Activated naive CD8-positive, alpha-beta T cell treated with anti-CD3 and anti-CD28 coated beads, Interleukin-2, amount 50 U/mL, for 24 hours (primary cell): ENCODE results near the gene SLC2A8.

Source experiments
- ATAC-seq: fragments of 150-1000 bp; cut with Tn5 transposase; one replicate; pipeline ENCODE4 v1.10.0; 2021
- DNase-seq: peaks from one replicate; pipeline ENCODE4 v3.0.0; 2021
- H3K27ac Mint-ChIP-seq: one replicate; pipeline ENCODE4 v1.8.0; 2021; ENCODE audit warnings: mild to moderate bottlenecking, mixed read lengths
- H3K27me3 Mint-ChIP-seq: one replicate; pipeline ENCODE4 v1.8.0; 2021; ENCODE audit warnings: mixed read lengths
- H3K36me3 Mint-ChIP-seq: one replicate; pipeline ENCODE4 v1.8.0; 2021; ENCODE audit warnings: low read depth, mixed read lengths
- H3K4me1 Mint-ChIP-seq: one replicate; pipeline ENCODE4 v1.8.0; 2021; ENCODE audit warnings: mixed read lengths
- H3K4me3 Mint-ChIP-seq: one replicate; pipeline ENCODE4 v1.8.0; 2021; ENCODE audit warnings: mild to moderate bottlenecking, moderate library complexity, mixed read lengths
- H3K9me3 Mint-ChIP-seq: one replicate; pipeline ENCODE4 v1.8.0; 2021; ENCODE audit warnings: mixed read lengths

Gene SLC2A8

GRCh38 chr9:127423476-127423933 lies 26.5 kb downstream of the SLC2A8 start:
- Mint-ChIP-seq H3K4me3 (peak overlapping the region; percentile 98), H3K9me3 (no peaks in the 10 kb centered on the region), H3K27ac (peak overlapping the region; percentile 93), H3K36me3 (peaks cover 21% of the 10 kb centered on the region), H3K27me3 (no peaks in the 10 kb centered on the region), H3K4me1 (peaks cover 56% of the 10 kb centered on the region)
- ATAC-seq (no peak), DNase-seq (no peak)

DNA sequence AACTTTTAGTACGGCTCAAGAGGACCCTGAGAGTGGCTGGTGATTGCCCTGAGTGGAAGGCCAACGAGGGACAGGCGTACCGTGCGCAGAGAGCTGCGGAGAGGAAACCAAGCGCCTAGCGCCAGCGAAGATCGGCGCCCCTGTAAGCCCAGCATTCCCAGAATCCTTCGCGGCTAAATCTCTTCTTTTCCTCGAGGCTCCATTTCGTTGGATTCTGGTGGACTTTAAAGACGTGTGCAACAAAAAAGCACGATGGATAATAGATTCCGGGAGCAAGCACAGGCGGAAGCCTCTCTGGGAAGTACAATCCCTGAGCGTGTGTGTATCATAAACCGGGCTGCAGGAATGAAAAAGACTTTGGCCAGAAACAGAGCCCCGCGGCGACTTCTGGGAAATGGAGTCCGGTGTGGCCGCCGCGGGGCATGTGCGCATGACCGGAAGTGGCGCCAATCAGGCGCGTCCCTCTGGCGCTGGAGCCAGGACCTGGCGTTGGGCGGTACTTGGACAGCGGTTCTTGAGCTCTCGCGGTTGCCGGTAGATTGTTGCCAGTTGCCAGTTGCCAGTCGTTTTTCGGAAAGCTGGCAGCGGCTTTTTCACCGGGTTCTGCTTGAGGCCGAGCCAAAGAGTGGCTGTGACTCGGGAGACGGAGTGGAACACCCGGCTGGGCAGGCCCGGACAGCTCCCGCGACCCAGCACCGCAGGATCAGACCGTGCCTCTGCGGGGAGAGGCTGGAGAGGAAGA lies 27.1 kb downstream of the SLC2A8 start, which contains the start of gene ZNF79:
ZNF79 (plus strand) TSS at position 449 of the 742 bp plus-strand sequence. CDS start 406 bp downstream, outside the sequence.
- H3K27me3 Mint-ChIP-seq = no peaks in the 10 kb centered on the region
- no peaks in the 10 kb centered on the region for H3K9me3 Mint-ChIP-seq
- DNase-seq (peak; percentile 95), ATAC-seq (peak; percentile 67)
- H3K4me3 Mint-ChIP-seq = peak within 1 kb of the TSS; percentile 98
- H3K36me3 Mint-ChIP-seq = peaks cover 27% of the 10 kb centered on the region
- peak within 1 kb of the TSS; percentile 93 for H3K27ac Mint-ChIP-seq
- peaks cover 62% of the 10 kb centered on the region for H3K4me1 Mint-ChIP-seq

GRCh38 chr9:127424676-127424999 lies 27.7 kb downstream of the SLC2A8 start:
- Mint-ChIP-seq H3K4me1 (peaks cover 64% of the 10 kb centered on the region), H3K27ac (peak overlapping the region; percentile 93), H3K27me3 (no peaks in the 10 kb centered on the region), H3K4me3 (peak overlapping the region; percentile 98), H3K9me3 (no peaks in the 10 kb centered on the region), H3K36me3 (peaks cover 30% of the 10 kb centered on the region)
- ATAC-seq = peak; percentile 17
- peak; percentile 38 for DNase-seq

DNA sequence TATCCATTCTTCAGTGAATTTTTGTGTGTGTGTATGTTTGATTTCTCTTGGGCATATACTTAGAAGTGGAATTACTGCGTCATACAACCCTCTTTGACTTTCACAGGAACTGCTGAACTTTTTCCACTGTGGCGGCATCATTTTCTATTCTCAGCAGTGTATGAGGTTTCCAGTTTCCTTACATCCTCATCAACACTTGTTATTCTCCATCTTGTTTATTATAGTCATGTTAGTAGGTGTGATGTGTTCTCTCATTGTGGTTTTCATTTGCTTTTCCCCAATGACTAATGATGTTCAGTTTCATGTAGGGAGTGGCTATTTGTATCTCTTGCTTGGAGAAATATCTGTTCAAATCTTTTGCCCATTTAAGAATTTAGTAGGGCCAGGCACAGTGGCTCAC lies 29.8 kb downstream of the SLC2A8 start:
- no peak for DNase-seq
- peak; percentile 82 for ATAC-seq

DNA sequence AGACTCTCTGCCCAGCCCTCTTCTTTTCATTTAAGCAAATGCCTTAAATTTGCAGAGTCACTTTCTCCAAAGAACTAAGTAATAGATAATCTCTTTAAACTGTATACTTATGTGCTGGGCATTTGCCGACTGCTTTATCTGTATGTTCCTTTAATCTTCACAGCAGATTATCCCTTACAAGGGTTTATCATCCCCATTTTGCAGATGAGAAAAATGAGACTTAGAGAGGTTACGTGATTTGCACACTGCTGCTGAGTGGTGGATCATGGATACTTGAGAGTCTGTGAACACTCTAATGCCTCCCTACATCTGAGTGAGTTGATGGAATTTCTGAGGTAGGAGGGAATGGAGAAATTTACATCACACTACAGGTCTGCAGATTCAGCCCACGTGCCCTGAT lies 31.4 kb downstream of the SLC2A8 start:
- Mint-ChIP-seq H3K9me3 (no peaks in the 10 kb centered on the region), H3K4me3 (no peak overlapping the region), H3K36me3 (peaks cover 53% of the 10 kb centered on the region), H3K27ac (peak overlapping the region; percentile 60), H3K4me1 (peaks cover 64% of the 10 kb centered on the region), H3K27me3 (no peaks in the 10 kb centered on the region)
- DNase-seq = no peak
- ATAC-seq = no peak

More for the DNA sequence above, 29.8 kb downstream of the SLC2A8 start:
- Mint-ChIP-seq H3K4me3 (peak overlapping the region; percentile 98), H3K36me3 (peaks cover 46% of the 10 kb centered on the region), H3K27me3 (no peaks in the 10 kb centered on the region), H3K4me1 (peaks cover 72% of the 10 kb centered on the region), H3K27ac (peak overlapping the region; percentile 93), H3K9me3 (no peaks in the 10 kb centered on the region)

GRCh38 chr9:127430415-127430814 lies 33.4 kb downstream of the SLC2A8 start:
- Mint-ChIP-seq H3K27me3 (no peaks in the 10 kb centered on the region), H3K27ac (no peak overlapping the region)
- no peak for ATAC-seq

DNA sequence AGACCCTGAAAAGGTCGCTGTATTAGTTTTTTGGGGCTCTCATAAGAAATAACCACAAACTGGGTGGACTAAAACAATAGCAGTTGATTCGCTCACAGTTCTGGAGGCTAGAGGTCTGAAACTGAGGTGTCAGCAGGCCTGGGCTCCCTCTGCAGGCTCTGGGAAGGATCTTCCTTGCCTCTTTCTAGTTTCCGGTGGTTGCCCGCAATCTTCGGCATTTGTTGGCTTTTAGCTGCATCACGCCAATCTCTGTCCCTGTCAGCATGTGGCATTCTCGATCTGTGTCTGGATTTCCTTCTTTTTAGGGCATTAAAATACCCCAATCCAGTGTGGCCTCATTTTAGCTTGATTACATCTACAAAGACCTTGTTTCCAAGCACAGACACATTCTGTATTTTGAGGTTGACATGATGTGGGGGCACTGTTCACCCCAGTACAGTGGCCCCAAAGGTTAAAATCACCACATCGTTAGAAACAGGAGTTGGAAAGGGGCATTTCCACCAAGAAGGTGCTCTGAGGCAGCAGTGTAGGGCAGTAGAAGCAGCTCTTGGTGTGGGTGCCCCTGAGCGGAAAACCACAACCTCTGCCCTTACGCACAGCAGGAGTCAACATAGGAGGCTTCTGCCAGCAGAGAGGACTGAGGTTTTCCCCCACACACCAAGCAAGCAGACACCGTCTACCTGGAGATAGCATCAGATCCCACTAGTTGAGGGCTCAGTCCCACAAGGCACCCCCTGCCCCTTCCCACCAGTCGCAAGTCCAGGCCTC lies 40.7 kb downstream of the SLC2A8 start:
- H3K27ac Mint-ChIP-seq = peak overlapping the region; percentile 55
- peak; percentile 92 for ATAC-seq
- H3K27me3 Mint-ChIP-seq = no peaks in the 10 kb centered on the region
- peak; percentile 41 for DNase-seq
- H3K4me1 Mint-ChIP-seq = peaks cover 19% of the 10 kb centered on the region
- no peaks in the 10 kb centered on the region for H3K9me3 Mint-ChIP-seq
- H3K4me3 Mint-ChIP-seq = no peak overlapping the region
- peaks cover 74% of the 10 kb centered on the region for H3K36me3 Mint-ChIP-seq

More at GRCh38 chr9:127430415-127430814, 33.4 kb downstream of the SLC2A8 start:
- Mint-ChIP-seq H3K36me3 (peaks cover 67% of the 10 kb centered on the region), H3K4me3 (no peak overlapping the region), H3K4me1 (peaks cover 48% of the 10 kb centered on the region), H3K9me3 (no peaks in the 10 kb centered on the region)
- no peak for DNase-seq

- Mint-ChIP-seq H3K36me3 (peaks cover 74% of the 10 kb centered on the region), H3K9me3 (no peaks in the 10 kb centered on the region)
- no peak for ATAC-seq
These were observed 41.4 kb downstream of the SLC2A8 start for GRCh38 chr9:127438394-127438793.

GRCh38 chr9:127444283-127444920 lies 47.4 kb downstream of the SLC2A8 start:
- H3K36me3 Mint-ChIP-seq = peaks cover 84% of the 10 kb centered on the region
- ATAC-seq = peak; percentile 17
- H3K9me3 Mint-ChIP-seq = peaks cover 14% of the 10 kb centered on the region
- no peak for DNase-seq
- H3K27ac Mint-ChIP-seq = peak overlapping the region; percentile 99
- H3K4me1 Mint-ChIP-seq = peaks cover 38% of the 10 kb centered on the region
- no peaks in the 10 kb centered on the region for H3K27me3 Mint-ChIP-seq
- no peak overlapping the region for H3K4me3 Mint-ChIP-seq

More at GRCh38 chr9:127438394-127438793, 41.4 kb downstream of the SLC2A8 start:
- H3K27ac Mint-ChIP-seq = peak overlapping the region; percentile 55
- peaks cover 16% of the 10 kb centered on the region for H3K4me1 Mint-ChIP-seq
- no peaks in the 10 kb centered on the region for H3K27me3 Mint-ChIP-seq
- H3K4me3 Mint-ChIP-seq = no peak overlapping the region
- DNase-seq = no peak

DNA sequence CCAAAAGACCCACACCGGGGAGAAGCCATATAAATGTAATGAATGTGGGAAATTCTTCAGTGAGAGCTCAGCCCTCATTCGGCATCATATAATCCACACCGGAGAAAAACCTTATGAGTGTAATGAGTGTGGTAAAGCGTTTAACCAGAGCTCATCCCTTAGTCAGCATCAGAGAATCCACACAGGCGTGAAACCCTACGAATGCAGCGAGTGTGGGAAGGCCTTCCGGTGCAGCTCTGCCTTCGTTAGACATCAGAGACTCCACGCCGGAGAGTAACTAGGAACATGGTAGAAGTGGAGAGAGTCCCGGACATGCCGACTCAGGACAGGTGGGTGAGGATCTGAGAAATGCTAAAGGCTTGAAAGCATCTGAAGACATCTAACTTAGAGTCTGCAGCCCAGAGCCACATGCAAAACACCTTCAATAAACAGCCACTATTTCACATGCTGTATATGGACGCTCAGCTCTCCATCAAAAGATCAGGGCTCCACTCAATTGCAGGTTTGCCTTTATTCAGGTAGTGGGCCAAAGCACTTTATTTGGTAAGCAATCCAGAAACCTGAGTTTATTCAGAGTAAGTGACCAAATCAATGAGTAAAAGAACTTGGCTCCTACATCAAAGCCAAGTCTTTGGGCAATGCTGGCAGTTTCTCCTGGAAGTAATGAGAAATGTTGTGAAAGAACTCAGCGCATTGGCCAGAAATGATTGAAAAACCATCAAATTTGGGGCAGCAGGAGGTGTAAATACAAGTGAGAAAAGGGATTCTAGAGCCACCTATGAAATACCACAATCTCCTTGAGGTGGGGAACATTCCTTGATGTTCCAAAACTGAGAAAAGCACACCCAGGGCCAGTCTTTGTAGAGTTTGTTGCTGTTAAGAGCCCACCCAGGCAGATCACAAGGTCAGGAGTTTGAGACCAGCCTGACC lies 48.2 kb downstream of the SLC2A8 start:
- Mint-ChIP-seq H3K27me3 (no peaks in the 10 kb centered on the region), H3K4me1 (peaks cover 44% of the 10 kb centered on the region), H3K36me3 (peaks cover 88% of the 10 kb centered on the region), H3K9me3 (peaks cover 14% of the 10 kb centered on the region), H3K4me3 (peak overlapping the region; percentile 51), H3K27ac (peak overlapping the region; percentile 99)
- peak; percentile 18 for ATAC-seq
- no peak for DNase-seq

DNA sequence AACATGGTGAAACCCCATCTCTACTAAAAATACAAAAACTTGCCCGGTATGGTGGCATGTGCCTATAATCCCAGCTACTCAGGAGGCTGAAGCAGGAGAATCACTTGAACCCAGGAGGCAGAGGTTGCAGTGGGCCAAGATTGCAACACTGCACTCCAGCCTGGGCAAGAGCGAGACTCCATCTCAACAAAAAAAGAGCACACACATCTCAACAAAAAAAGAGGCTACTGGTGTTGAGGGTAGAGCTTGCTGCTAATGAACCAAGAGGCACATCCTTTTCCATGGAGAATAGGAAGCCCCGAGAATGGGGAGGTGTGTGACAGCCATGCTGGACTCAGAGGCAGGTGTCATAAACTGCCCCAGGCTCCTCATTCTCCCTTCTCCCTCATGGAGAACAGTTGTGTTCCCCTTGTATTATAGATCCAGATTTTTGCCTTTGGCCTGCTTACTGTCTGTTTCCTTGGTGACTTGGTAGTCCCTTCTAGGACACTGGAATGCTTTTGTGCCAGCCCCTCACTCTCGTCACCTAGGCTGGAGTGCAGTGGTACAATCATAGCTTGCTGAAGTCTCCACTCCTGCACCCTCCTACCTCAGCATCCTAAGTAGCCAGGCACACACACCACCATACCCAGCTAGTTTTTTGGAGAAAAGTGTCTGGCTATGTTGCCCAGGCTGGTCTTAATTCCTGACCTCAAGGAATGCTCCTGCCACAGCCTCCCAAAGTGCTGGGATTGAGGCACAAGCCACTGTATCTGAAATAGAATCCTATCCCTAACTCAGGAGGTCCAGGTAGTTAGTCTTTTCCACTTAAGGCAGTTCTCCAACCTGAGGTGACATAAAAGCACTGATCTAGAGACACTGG lies 49.1 kb downstream of the SLC2A8 start:
- peaks cover 14% of the 10 kb centered on the region for H3K9me3 Mint-ChIP-seq
- peak overlapping the region; percentile 99 for H3K27ac Mint-ChIP-seq
- peak overlapping the region; percentile 42 for H3K4me3 Mint-ChIP-seq
- H3K27me3 Mint-ChIP-seq = no peaks in the 10 kb centered on the region
- peaks cover 47% of the 10 kb centered on the region for H3K4me1 Mint-ChIP-seq
- DNase-seq (no peak), ATAC-seq (peak; percentile 2)
- H3K36me3 Mint-ChIP-seq = peaks cover 88% of the 10 kb centered on the region

- Mint-ChIP-seq H3K4me1 (peaks cover 49% of the 10 kb centered on the region), H3K36me3 (peaks cover 86% of the 10 kb centered on the region), H3K27ac (peak overlapping the region; percentile 99), H3K9me3 (peaks cover 14% of the 10 kb centered on the region), H3K4me3 (peak overlapping the region; percentile 99), H3K27me3 (no peaks in the 10 kb centered on the region)
- DNase-seq (no peak), ATAC-seq (peak; percentile 6)
These were observed 49.9 kb downstream of the SLC2A8 start for GRCh38 chr9:127446713-127447415.
